GM18873 (cell line): Measurements from ENCODE around the gene GALNT14.

Experiments
- ATAC-seq: cut with Tn5 transposase; IDR thresholded peaks from one replicate; pipeline ENCODE4 v1.9.1; 2021; ENCODE audit warnings: mild to moderate bottlenecking, moderate library complexity, moderate number of reproducible peaks; ENCODE audit not compliant: unreplicated experiment, low FRiP score

Gene GALNT14

DNA sequence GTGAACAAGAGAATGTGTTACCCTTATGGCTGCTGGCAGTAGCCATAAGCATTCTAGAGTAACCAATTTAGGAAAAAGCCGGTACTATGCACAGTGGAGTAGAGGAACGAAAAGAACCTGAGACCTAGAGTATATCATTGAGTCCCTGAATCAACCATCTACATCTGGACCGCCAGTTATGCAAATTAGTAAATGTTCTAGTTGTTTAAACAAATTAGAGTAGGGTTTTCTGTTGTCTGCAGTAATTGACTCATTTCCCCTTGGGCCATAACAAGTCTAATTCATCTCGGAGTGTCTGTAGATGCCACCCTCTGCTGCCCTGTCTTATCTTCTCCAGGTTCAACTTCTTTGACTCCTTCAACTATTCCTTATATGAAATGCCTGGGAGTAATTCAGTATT, 270.9 kb downstream of the GALNT14 start:
- no peak for ATAC-seq

- no peak for ATAC-seq
Observed at GRCh38 chr2:30866974-30867373, 271.3 kb downstream of the GALNT14 start.

DNA sequence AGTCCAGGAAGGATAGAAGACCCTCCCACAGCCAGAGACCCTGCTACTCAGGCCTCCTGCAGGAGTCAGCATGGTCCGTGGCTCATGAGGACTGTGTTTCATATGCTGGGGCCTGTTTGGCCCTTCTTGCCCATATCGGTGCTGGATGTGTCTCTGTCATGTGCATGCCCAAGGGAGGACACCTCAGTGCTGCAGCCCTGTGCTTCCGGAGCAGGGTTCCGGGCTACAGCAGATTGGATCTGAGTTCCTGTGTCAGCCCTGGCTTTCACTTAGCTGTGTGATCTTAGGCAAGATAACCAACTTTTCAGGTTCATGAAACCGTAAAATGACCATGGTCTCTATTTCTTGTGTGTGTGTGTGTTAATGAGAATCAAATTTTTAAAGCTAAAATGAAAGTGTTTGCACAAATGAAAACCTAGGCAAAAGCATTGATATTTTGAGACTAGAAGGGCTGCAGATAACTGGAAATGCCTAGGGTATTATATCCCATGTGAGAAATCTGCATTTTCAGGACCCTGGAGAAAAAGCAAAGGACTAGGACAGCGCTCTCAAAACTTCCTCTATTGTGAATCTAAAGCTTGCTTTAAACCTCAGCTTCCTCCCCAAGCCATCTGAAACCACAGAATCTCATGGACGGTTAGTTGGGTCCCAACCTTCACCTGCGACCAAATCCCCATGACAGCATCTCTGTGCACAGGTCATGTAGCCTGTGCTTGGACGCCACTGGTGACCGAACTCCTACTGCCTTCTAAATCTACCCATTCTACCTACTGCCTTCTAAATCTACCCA, 272.2 kb downstream of the GALNT14 start:
- no peak for ATAC-seq

- no peak for ATAC-seq
Observed at GRCh38 chr2:30865243-30865642, 273.0 kb downstream of the GALNT14 start.

GRCh38 chr2:30862054-30862651, 276.1 kb downstream of the GALNT14 start:
- ATAC-seq, result no peak

GRCh38 chr2:30860726-30861125, 277.5 kb downstream of the GALNT14 start:
- no peak for ATAC-seq
